GM23338 (cell line): ENCODE results near the gene NUCKS1.

ENCODE experiments used
- CREB1 ChIP-seq: fragments of 250-450 bp; sonication (Bioruptor Pico); IDR thresholded peaks from 2 replicates; pipeline ENCODE4 v1.5.0; 2020; ENCODE audit warnings: low read depth, mild to moderate bottlenecking, moderate library complexity
- CTCF ChIP-seq, 2 experiments: fragments of 200-600 bp in 1 of 2; sonication (generic) in 1 of 2; conservative IDR thresholded peaks; 2 replicates each; pipeline versions ENCODE4 v1.5.1 to v1.6.1; 2016 to 2017; ENCODE audit warnings: antibody characterized with exemption in 2 of 2, low read depth in 2 of 2, mild to moderate bottlenecking in 2 of 2, moderate library complexity in 1 of 2
- EZH2 ChIP-seq: fragments of 200-600 bp; sonication (generic); IDR thresholded peaks from one replicate; pipeline ENCODE4 v1.8.0; 2017; ENCODE audit warnings: antibody characterized with exemption, mild to moderate bottlenecking, low read depth; ENCODE audit not compliant: unreplicated experiment
- EZH2phosphoT487 ChIP-seq: fragments of 200-600 bp; sonication (generic); IDR thresholded peaks from one replicate; pipeline ENCODE4 v1.8.1; 2018; ENCODE audit warnings: antibody characterized with exemption; ENCODE audit not compliant: unreplicated experiment
- POLR2AphosphoS5 ChIP-seq: IDR thresholded peaks from 2 replicates; pipeline ENCODE4 v1.6.1; 2016; ENCODE audit warnings: antibody characterized with exemption, low read depth
- REST ChIP-seq: IDR thresholded peaks from one replicate; pipeline ENCODE4 v1.6.1; 2018; ENCODE audit warnings: antibody characterized with exemption; ENCODE audit not compliant: unreplicated experiment
- ZNF331 ChIP-seq: fragments of 250-450 bp; sonication (Bioruptor Pico); IDR thresholded peaks from 2 replicates; pipeline ENCODE4 v1.5.0; 2020; ENCODE audit warnings: low read depth, mild to moderate bottlenecking, moderate library complexity
- TF ChIP-seq, protein P1 (sequence below): fragments of 250-450 bp; sonication (Bioruptor Pico); IDR thresholded peaks from 2 replicates; pipeline ENCODE4 v1.5.0; 2020; ENCODE audit warnings: mild to moderate bottlenecking, moderate library complexity

GRCh38 chr1:205725514-205725913, 24.5 kb downstream of the NUCKS1 start:
- no peak for TF ChIP-seq REST
- no peak for TF ChIP-seq POLR2AphosphoS5
- no peak for TF ChIP-seq ZNF331
- no peak for TF ChIP-seq CTCF (conservative IDR thresholded peaks at IDR 0.05; ENCODE audit: low read depth in 2 of 2)
- no peak for TF ChIP-seq EZH2
- TF ChIP-seq CREB1 (CRISPR knock-in tag), result no peak
- TF ChIP-seq, protein P1, sequence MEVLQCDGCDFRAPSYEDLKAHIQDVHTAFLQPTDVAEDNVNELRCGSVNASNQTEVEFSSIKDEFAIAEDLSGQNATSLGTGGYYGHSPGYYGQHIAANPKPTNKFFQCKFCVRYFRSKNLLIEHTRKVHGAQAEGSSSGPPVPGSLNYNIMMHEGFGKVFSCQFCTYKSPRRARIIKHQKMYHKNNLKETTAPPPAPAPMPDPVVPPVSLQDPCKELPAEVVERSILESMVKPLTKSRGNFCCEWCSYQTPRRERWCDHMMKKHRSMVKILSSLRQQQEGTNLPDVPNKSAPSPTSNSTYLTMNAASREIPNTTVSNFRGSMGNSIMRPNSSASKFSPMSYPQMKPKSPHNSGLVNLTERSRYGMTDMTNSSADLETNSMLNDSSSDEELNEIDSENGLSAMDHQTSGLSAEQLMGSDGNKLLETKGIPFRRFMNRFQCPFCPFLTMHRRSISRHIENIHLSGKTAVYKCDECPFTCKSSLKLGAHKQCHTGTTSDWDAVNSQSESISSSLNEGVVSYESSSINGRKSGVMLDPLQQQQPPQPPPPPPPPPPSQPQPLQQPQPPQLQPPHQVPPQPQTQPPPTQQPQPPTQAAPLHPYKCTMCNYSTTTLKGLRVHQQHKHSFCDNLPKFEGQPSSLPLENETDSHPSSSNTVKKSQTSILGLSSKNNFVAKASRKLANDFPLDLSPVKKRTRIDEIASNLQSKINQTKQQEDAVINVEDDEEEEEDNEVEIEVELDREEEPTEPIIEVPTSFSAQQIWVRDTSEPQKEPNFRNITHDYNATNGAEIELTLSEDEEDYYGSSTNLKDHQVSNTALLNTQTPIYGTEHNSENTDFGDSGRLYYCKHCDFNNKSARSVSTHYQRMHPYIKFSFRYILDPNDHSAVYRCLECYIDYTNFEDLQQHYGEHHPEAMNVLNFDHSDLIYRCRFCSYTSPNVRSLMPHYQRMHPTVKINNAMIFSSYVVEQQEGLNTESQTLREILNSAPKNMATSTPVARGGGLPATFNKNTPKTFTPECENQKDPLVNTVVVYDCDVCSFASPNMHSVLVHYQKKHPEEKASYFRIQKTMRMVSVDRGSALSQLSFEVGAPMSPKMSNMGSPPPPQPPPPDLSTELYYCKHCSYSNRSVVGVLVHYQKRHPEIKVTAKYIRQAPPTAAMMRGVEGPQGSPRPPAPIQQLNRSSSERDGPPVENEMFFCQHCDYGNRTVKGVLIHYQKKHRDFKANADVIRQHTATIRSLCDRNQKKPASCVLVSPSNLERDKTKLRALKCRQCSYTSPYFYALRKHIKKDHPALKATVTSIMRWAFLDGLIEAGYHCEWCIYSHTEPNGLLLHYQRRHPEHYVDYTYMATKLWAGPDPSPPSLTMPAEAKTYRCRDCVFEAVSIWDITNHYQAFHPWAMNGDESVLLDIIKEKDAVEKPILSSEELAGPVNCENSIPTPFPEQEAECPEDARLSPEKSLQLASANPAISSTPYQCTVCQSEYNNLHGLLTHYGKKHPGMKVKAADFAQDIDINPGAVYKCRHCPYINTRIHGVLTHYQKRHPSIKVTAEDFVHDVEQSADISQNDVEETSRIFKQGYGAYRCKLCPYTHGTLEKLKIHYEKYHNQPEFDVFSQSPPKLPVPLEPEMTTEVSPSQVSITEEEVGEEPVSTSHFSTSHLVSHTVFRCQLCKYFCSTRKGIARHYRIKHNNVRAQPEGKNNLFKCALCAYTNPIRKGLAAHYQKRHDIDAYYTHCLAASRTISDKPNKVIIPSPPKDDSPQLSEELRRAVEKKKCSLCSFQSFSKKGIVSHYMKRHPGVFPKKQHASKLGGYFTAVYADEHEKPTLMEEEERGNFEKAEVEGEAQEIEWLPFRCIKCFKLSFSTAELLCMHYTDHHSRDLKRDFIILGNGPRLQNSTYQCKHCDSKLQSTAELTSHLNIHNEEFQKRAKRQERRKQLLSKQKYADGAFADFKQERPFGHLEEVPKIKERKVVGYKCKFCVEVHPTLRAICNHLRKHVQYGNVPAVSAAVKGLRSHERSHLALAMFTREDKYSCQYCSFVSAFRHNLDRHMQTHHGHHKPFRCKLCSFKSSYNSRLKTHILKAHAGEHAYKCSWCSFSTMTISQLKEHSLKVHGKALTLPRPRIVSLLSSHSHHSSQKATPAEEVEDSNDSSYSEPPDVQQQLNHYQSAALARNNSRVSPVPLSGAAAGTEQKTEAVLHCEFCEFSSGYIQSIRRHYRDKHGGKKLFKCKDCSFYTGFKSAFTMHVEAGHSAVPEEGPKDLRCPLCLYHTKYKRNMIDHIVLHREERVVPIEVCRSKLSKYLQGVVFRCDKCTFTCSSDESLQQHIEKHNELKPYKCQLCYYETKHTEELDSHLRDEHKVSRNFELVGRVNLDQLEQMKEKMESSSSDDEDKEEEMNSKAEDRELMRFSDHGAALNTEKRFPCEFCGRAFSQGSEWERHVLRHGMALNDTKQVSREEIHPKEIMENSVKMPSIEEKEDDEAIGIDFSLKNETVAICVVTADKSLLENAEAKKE, result no peak
- TF ChIP-seq EZH2phosphoT487, result no peak
